CD14-positive monocyte (primary cell): ENCODE measurements around the gene HM13. TPM values are rescaled to one million over a fixed set of nuclear protein-coding genes. Genes with fewer than 3 reads are reported as not detected.
"Not testable (repeated sequence)": the region's sequence is repeated elsewhere in the genome, so short reads cannot be mapped to it uniquely, and the experiment has no call there.

ENCODE experiments used
- DNase-seq, 3 donors: peaks; one replicate each; pipeline ENCODE4 v3.0.0-alpha.2; 2011 to 2022
- H2AFZ ChIP-seq: 2 replicates; pipeline ENCODE4 v1.6.0; 2012; ENCODE audit warnings: mild to moderate bottlenecking, low read depth, low read length, inconsistent platforms; ENCODE audit not compliant: insufficient read depth, poor library complexity, severe bottlenecking
- H3K27ac ChIP-seq, 2 donors: 1 replicate in 1 of 2; 2 replicates in 1 of 2; pipeline ENCODE4 v1.5.1; 2012 to 2013; ENCODE audit warnings: low read length in 2 of 2, control low read depth in 1 of 2, inconsistent platforms in 1 of 2, low read depth in 1 of 2, mild to moderate bottlenecking in 1 of 2
- H3K27me3 ChIP-seq, 2 donors: one replicate each; pipeline versions ENCODE4 v1.6.0 to v1.6.1; 2011 to 2013; ENCODE audit warnings: low read length in 2 of 2; ENCODE audit not compliant: control insufficient read depth in 2 of 2, insufficient read depth in 2 of 2
- H3K36me3 ChIP-seq, 2 donors: replicated peaks in 1 of 2; 1 replicate in 1 of 2; 2 replicates in 1 of 2; pipeline versions ENCODE4 v1.5.1 to v1.6.1; 2012 to 2013; ENCODE audit warnings: low read length in 2 of 2, control low read depth in 1 of 2, inconsistent platforms in 1 of 2, mild to moderate bottlenecking in 1 of 2; ENCODE audit not compliant: insufficient read depth in 2 of 2, control insufficient read depth in 1 of 2
- H3K4me1 ChIP-seq, 2 donors: 1 replicate in 1 of 2; 2 replicates in 1 of 2; pipeline versions ENCODE4 v1.5.1 to v1.6.1; 2012 to 2013; ENCODE audit warnings: low read length in 2 of 2, control low read depth in 1 of 2, inconsistent platforms in 1 of 2, mild to moderate bottlenecking in 1 of 2, moderate library complexity in 1 of 2; ENCODE audit not compliant: insufficient read depth in 2 of 2, control insufficient read depth in 1 of 2
- H3K4me2 ChIP-seq: replicated peaks from 2 replicates; pipeline ENCODE3; 2012; ENCODE audit warnings: low read length, moderate library complexity, mild to moderate bottlenecking; ENCODE audit not compliant: poor library complexity, severe bottlenecking; ENCODE audit errors: extremely low read depth
- H3K4me3 ChIP-seq, 3 experiments: fragments of 200-600 bp in 1 of 3; sonication (generic) in 1 of 3; replicated peaks in 1 of 3; 1 replicate in 2 of 3; 2 replicates in 1 of 3; pipeline ENCODE4 v1.5.1; 2011 to 2013; ENCODE audit warnings: low read length in 3 of 3, mild to moderate bottlenecking in 3 of 3, control low read depth in 2 of 3, low read depth in 2 of 3, inconsistent platforms in 1 of 3, moderate library complexity in 1 of 3
- H3K79me2 ChIP-seq: 2 replicates; pipeline ENCODE4 v1.6.0; 2012; ENCODE audit warnings: mild to moderate bottlenecking, control low read depth, inconsistent platforms, low read length, moderate library complexity; ENCODE audit not compliant: insufficient read depth
- H3K9ac ChIP-seq: 2 replicates; pipeline ENCODE4 v1.6.0; 2017; ENCODE audit warnings: low read length, mild to moderate bottlenecking; ENCODE audit not compliant: insufficient read depth, poor library complexity, severe bottlenecking
- H3K9me3 ChIP-seq, 2 donors: replicated peaks in 1 of 2; 1 replicate in 1 of 2; 2 replicates in 1 of 2; pipeline versions ENCODE4 v1.5.1 to v1.6.1; 2012 to 2013; ENCODE audit warnings: low read length in 2 of 2, control low read depth in 1 of 2; ENCODE audit not compliant: control insufficient read depth in 1 of 2, insufficient read depth in 1 of 2
- H4K20me1 ChIP-seq: 2 replicates; pipeline ENCODE4 v1.6.0; 2012; ENCODE audit warnings: mild to moderate bottlenecking, low read length, control low read depth, moderate library complexity; ENCODE audit not compliant: insufficient read depth
- H3K27ac Mint-ChIP-seq, 7 donors: one replicate each; pipeline ENCODE4 v1.8.0; 2020; ENCODE audit warnings: mild to moderate bottlenecking in 7 of 7, mixed read lengths in 7 of 7, moderate library complexity in 6 of 7, inconsistent platforms in 2 of 7
- H3K27me3 Mint-ChIP-seq, 3 donors: one replicate each; pipeline ENCODE4 v1.8.0; 2021 to 2022; ENCODE audit warnings: low read depth in 3 of 3, mild to moderate bottlenecking in 3 of 3, mixed read lengths in 3 of 3, moderate library complexity in 3 of 3, inconsistent platforms in 1 of 3
- H3K36me3 Mint-ChIP-seq, 2 donors: one replicate each; pipeline ENCODE4 v1.8.0; 2020; ENCODE audit warnings: mixed read lengths in 2 of 2, inconsistent platforms in 1 of 2, mild to moderate bottlenecking in 1 of 2
- H3K4me1 Mint-ChIP-seq: one replicate; pipeline ENCODE4 v1.8.0; 2020; ENCODE audit warnings: mild to moderate bottlenecking, mixed read lengths
- H3K4me3 Mint-ChIP-seq, 2 donors: one replicate each; pipeline ENCODE4 v1.8.0; 2020; ENCODE audit warnings: mild to moderate bottlenecking in 2 of 2, mixed read lengths in 2 of 2, moderate library complexity in 1 of 2
- H3K9me3 Mint-ChIP-seq, 7 donors: one replicate each; pipeline ENCODE4 v1.8.0; 2020 to 2022; ENCODE audit warnings: mixed read lengths in 7 of 7, mild to moderate bottlenecking in 6 of 7, moderate library complexity in 6 of 7, inconsistent platforms in 2 of 7
- WGBS: methylation state at CpG from one replicate; pipeline ENCODE4 v1.1.5; 2013; ENCODE audit warnings: missing lambda C conversion rate; ENCODE audit not compliant: insufficient coverage; 5-methylcytosine and 5-hydroxymethylcytosine counted together
- intact Hi-C, 2 donors: fragments of 100-400 bp; cut with micrococcal nuclease; formaldehyde crosslinking; loops; one replicate each; pipeline versions ENCODE4 v1.15.0 to v1.15.1; 2023
- polyA plus RNA-seq, 3 donors: library from polyadenylated mRNA; depleted of rRNA in 1 of 3; unstranded in 2 of 3; stranded (reverse) in 1 of 3; fragments of 300-500 nt in 2 of 3; fragments of >200 nt in 1 of 3; fragmentation: Illumina TruSeq in 2 of 3; gene quantifications; 1 replicate in 2 of 3; 2 replicates in 1 of 3; pipeline ENCODE4 v1.2.3, GENCODE V29; 2012 to 2021
- TF ChIP-seq, protein P1 (sequence below): fragments of 200-600 bp; IDR thresholded peaks from one replicate; pipeline ENCODE4 v1.8.0; 2022; ENCODE audit warnings: antibody characterized with exemption, mild to moderate bottlenecking

The HM13 gene
- polyA plus RNA-seq, 3 donors = 199 to 329 (median 320) TPM

DNA sequence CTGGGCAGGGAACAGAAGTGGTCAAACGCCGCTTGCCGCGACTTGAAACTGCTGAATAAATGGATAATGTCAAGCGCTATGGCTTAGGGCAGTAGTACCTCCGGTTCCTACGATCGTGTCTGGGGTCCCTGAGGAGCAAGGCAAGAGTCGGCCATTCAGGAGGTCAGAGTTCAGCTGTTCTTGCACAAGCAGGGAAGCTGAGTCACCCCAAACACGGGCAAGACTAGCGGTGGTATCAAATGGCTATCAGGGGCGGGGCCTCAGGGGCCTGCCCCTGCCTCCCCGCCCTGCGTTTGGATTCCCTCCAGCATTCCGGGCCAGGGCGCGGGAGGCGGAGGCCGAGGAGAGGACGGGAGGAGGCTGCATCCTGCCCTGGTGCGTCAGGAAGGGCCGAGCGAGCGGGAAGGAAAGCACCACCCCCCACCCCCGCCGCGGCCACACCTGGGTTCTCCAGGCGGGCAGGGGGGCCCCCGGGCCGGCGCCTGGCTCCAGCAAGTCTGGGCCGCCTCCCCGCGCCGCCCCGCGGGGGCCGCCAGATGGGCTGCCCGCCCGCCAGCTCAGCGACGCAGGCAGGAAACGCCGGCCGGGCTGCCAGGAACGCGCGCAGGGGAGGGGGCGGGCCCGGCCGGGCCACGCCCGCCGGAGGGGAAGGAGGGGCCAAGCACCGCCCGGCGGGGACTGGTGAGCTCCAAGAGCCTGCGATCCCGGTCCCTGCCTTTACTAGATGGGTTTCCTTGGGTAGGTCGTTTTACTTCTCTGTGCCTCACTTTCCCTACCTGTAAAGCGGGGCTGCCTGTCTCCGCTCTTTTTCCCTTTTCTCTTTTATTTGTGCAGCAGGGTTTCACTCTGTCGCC lies 58.7 kb downstream of the HM13 start:
- intact Hi-C loops = loop anchor here (2.0 kb wide), 1 partner anchor 32 kb away; the partner anchor contains the start of gene ID1 (in 2 of the 2)
- H3K9me3 Mint-ChIP-seq = peaks cover 0 to 3% (median 2%) of the 10 kb centered on the region in 7 donors
- Histone ChIP-seq H3K27ac (peak overlapping the region; percentile 83 to 86), H3K4me3 (peak overlapping the region; percentile 47 to 85 (median 60)), H3K9me3 (no peaks in the 10 kb centered on the region), H3K79me2 (no peaks in the 10 kb centered on the region), H3K27me3 (no peaks in the 10 kb centered on the region), H3K9ac (peak overlapping the region; percentile 81), H3K4me2 (peak overlapping the region; percentile 95), H4K20me1 (peaks cover 17% of the 10 kb centered on the region), H2AFZ (peak overlapping the region; percentile 69), H3K36me3 (peaks cover 25 to 35% of the 10 kb centered on the region in 2 donors), H3K4me1 (peaks cover 15 to 20% of the 10 kb centered on the region in 2 donors)
- DNase-seq = peak; percentile 92 to 95 (median 93)
- no peaks in the 10 kb centered on the region for H3K27me3 Mint-ChIP-seq
- under 1% methylated on average over 48 of the region's 63 CpGs for WGBS
- H3K4me3 Mint-ChIP-seq = peak overlapping the region; percentile 87 to 94
- H3K4me1 Mint-ChIP-seq = peaks cover 28% of the 10 kb centered on the region
- H3K27ac Mint-ChIP-seq = peak overlapping the region; percentile 94 to 97 (median 96)
- H3K36me3 Mint-ChIP-seq = peaks cover 28 to 35% of the 10 kb centered on the region in 2 donors
- TF ChIP-seq, protein P1, sequence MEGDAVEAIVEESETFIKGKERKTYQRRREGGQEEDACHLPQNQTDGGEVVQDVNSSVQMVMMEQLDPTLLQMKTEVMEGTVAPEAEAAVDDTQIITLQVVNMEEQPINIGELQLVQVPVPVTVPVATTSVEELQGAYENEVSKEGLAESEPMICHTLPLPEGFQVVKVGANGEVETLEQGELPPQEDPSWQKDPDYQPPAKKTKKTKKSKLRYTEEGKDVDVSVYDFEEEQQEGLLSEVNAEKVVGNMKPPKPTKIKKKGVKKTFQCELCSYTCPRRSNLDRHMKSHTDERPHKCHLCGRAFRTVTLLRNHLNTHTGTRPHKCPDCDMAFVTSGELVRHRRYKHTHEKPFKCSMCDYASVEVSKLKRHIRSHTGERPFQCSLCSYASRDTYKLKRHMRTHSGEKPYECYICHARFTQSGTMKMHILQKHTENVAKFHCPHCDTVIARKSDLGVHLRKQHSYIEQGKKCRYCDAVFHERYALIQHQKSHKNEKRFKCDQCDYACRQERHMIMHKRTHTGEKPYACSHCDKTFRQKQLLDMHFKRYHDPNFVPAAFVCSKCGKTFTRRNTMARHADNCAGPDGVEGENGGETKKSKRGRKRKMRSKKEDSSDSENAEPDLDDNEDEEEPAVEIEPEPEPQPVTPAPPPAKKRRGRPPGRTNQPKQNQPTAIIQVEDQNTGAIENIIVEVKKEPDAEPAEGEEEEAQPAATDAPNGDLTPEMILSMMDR = no peak

DNA sequence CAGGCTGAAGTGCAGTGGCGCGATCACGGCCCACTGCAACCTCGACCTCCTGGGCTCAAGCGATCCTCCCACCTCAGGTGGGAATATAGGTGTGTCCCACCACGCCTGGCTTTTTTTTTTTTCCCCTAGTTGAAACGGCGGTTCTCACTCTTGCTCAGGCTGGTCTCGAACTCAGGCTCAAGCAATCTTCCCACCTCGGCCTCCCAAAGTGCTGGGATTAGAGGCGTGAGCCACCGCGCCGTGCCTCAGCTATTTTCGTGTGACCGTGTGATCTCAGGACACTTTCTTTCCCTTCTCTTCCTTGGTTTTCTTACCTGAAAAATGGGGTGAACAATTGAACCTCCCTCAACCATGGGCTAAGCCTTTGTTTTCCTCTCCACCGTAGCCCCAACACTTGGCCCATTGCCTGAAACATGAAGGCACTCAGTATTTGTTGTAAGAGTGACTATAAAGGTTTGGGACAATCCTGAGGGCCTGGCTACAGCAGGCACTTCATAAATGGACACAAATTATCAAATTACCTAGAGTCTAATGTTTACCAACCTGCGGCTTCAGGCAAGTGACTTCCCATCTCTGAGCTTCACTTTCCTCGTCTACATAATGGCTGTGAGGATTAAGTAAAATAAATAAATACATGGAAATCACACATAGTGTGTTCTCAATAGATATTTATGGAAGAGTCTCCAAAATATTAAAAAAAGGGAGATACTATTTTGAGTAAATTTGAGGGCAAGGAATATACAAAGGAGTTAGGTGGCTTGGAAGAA lies 59.5 kb downstream of the HM13 start:
- no peak for DNase-seq
- Mint-ChIP-seq H3K27me3 (no peaks in the 10 kb centered on the region), H3K4me1 (peaks cover 24% of the 10 kb centered on the region), H3K4me3 (peak overlapping the region; percentile 87 to 94), H3K36me3 (peaks cover 24 to 32% of the 10 kb centered on the region in 2 donors), H3K9me3 (peaks cover 0 to 5% (median 3%) of the 10 kb centered on the region in 7 donors), H3K27ac (peak overlapping the region; percentile 81 to 96 (median 93))
- Histone ChIP-seq H3K9ac (peak overlapping the region; percentile 81), H2AFZ (peak overlapping the region; percentile 56), H3K27me3 (no peaks in the 10 kb centered on the region), H3K4me3 (peak overlapping the region; percentile 46 to 85 (median 48)), H3K9me3 (no peaks in the 10 kb centered on the region), H3K79me2 (no peaks in the 10 kb centered on the region), H3K36me3 (peaks cover 17 to 27% of the 10 kb centered on the region in 2 donors), H3K4me2 (peak overlapping the region; percentile 95), H3K4me1 (peaks cover 15 to 20% of the 10 kb centered on the region in 2 donors), H3K27ac (peak overlapping the region; percentile 26 to 86), H4K20me1 (peaks cover 8% of the 10 kb centered on the region)
- TF ChIP-seq, protein P1 = no peak
- intact Hi-C loops = loop anchor here (2.0 kb wide), 1 partner anchor 31 kb away; the partner anchor contains the start of gene ID1 (in 2 of the 2)
- WGBS = 22% methylated on average over 7 of the region's 19 CpGs

DNA sequence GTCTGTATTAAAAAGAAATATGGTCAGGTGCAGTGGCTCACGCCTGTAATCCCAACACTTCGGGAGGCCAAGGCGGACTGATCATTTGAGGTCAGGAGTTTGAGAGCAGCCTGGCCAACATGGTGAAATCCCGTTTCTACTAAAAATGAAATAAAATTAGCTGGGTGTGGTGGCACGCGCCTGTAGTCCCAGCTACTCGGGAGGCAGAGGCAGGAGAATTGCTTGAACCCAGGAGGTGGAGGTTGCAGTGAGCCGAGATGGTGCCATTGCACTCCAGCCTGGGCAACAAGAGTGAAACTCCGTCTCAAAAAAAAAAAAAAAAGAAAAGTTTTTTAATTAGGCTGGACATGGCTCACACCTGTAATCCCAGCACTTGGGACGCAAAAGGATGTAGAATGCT lies 60.7 kb downstream of the HM13 start:
- H3K9ac ChIP-seq, H3K27me3 ChIP-seq, H3K4me2 ChIP-seq, DNase-seq, H3K9me3 ChIP-seq, H3K27me3 Mint-ChIP-seq, H3K79me2 ChIP-seq, H3K9me3 Mint-ChIP-seq, H3K4me3 ChIP-seq, H3K4me3 Mint-ChIP-seq, H4K20me1 ChIP-seq, H3K27ac Mint-ChIP-seq, H2AFZ ChIP-seq, H3K27ac ChIP-seq, intact Hi-C loops: not testable (repeated sequence)
- Histone ChIP-seq H3K36me3 (peaks cover 4 to 14% of the 10 kb centered on the region in 2 donors), H3K4me1 (peaks cover 15 to 20% of the 10 kb centered on the region in 2 donors)
- peaks cover 13 to 23% of the 10 kb centered on the region in 2 donors for H3K36me3 Mint-ChIP-seq
- H3K4me1 Mint-ChIP-seq = peaks cover 19% of the 10 kb centered on the region
- WGBS = 100% methylated on average over 8 of the region's 10 CpGs
